ENCODE measurements around the gene TMEM131. TPM values are rescaled to one million over a fixed set of nuclear protein-coding genes. Genes with fewer than 3 reads are reported as not detected.

TMEM131 gene
- total RNA-seq, 1 donor from 2014 or later = 35.3 TPM

GRCh38 chr2:97845818-97846217 is 149.9 kb downstream of the TMEM131 start:
- no peak overlapping the region for H3K4me3 Mint-ChIP-seq (ENCODE audit: unreplicated experiment)
- no peak for FAIRE-seq

GRCh38 chr2:97845133-97845532 is 150.6 kb downstream of the TMEM131 start:
- H3K79me2 ChIP-seq (ENCODE audit: insufficient read depth, low read length) = peaks cover 23% of the 10 kb centered on the region
- H2AFZ ChIP-seq (ENCODE audit: low read depth, low read length) = no peak overlapping the region
- H3K27ac Mint-ChIP-seq (ENCODE audit: unreplicated experiment) = no peak overlapping the region

More at GRCh38 chr2:97845818-97846217, 149.9 kb downstream of the TMEM131 start:
- Histone ChIP-seq H3K27ac (ENCODE audit: low read depth, low read length) (no peak overlapping the region), H3K27me3 (ENCODE audit: insufficient read depth, low read length) (no peaks in the 10 kb centered on the region), H4K20me1 (ENCODE audit: insufficient read depth, low read length) (peaks cover 25% of the 10 kb centered on the region), H3K4me2 (ENCODE audit: low read length) (no peak overlapping the region), H3K9me3 (ENCODE audit: insufficient read depth, low read depth, low read length) (no peaks in the 10 kb centered on the region), H3K9ac (ENCODE audit: low read length) (no peak overlapping the region), H3K36me3 (ENCODE audit: insufficient read depth, low read length) (no peaks in the 10 kb centered on the region), H2AFZ (ENCODE audit: low read depth, low read length) (no peak overlapping the region), H3K4me3 (ENCODE audit: insufficient read depth, low read depth, low read length) (no peak overlapping the region), H3K79me2 (ENCODE audit: insufficient read depth, low read length) (peaks cover 23% of the 10 kb centered on the region), H3K4me1 (ENCODE audit: insufficient read depth, low read length) (peaks cover 9% of the 10 kb centered on the region)
- TF ChIP-seq CTCF (IDR thresholded peaks at IDR 0.05; ENCODE audit: insufficient read depth, low read depth, low read length) = no peak
- TF ChIP-seq EZH2 (IDR thresholded peaks at IDR 0.05; ENCODE audit: insufficient read depth, low read length) = no peak
- H3K4me1 Mint-ChIP-seq (ENCODE audit: low read depth, unreplicated experiment) = peaks cover 26% of the 10 kb centered on the region
- no peaks in the 10 kb centered on the region for H3K9me3 Mint-ChIP-seq (ENCODE audit: unreplicated experiment)
- peaks cover 4% of the 10 kb centered on the region for H3K36me3 Mint-ChIP-seq (ENCODE audit: low read depth, unreplicated experiment)
- H3K27me3 Mint-ChIP-seq (ENCODE audit: low read depth, unreplicated experiment) = no peaks in the 10 kb centered on the region
- DNase-seq (ENCODE audit: low read depth) = no peak
- H3K27ac Mint-ChIP-seq (ENCODE audit: unreplicated experiment) = no peak overlapping the region

More at GRCh38 chr2:97845133-97845532, 150.6 kb downstream of the TMEM131 start:
- TF ChIP-seq CTCF (IDR thresholded peaks at IDR 0.05; ENCODE audit: insufficient read depth, low read depth, low read length) (no peak), EZH2 (IDR thresholded peaks at IDR 0.05; ENCODE audit: insufficient read depth, low read length) (no peak)
- H3K4me2 ChIP-seq (ENCODE audit: low read length) = no peak overlapping the region
- H3K9me3 Mint-ChIP-seq (ENCODE audit: unreplicated experiment) = no peaks in the 10 kb centered on the region
- H3K9ac ChIP-seq (ENCODE audit: low read length) = no peak overlapping the region
- peaks cover 21% of the 10 kb centered on the region for H3K4me1 Mint-ChIP-seq (ENCODE audit: low read depth, unreplicated experiment)
- H3K27ac ChIP-seq (ENCODE audit: low read depth, low read length) = no peak overlapping the region
- H3K27me3 ChIP-seq (ENCODE audit: insufficient read depth, low read length) = no peaks in the 10 kb centered on the region
- H3K4me1 ChIP-seq (ENCODE audit: insufficient read depth, low read length) = peaks cover 5% of the 10 kb centered on the region
- no peaks in the 10 kb centered on the region for H3K9me3 ChIP-seq (ENCODE audit: insufficient read depth, low read depth, low read length)
- H3K27me3 Mint-ChIP-seq (ENCODE audit: low read depth, unreplicated experiment) = no peaks in the 10 kb centered on the region
- H3K36me3 Mint-ChIP-seq (ENCODE audit: low read depth, unreplicated experiment) = peaks cover 7% of the 10 kb centered on the region
- peaks cover 24% of the 10 kb centered on the region for H4K20me1 ChIP-seq (ENCODE audit: insufficient read depth, low read length)
- H3K36me3 ChIP-seq (ENCODE audit: insufficient read depth, low read length) = no peaks in the 10 kb centered on the region
- DNase-seq (ENCODE audit: low read depth) = no peak
- H3K4me3 Mint-ChIP-seq (ENCODE audit: unreplicated experiment) = no peak overlapping the region
- no peak overlapping the region for H3K4me3 ChIP-seq (ENCODE audit: insufficient read depth, low read depth, low read length)
- no peak for FAIRE-seq

Measured in astrocyte (in vitro differentiated cells and primary cell).